ENCODE measurements around the gene PCSK6.
"Not testable (repeated sequence)": the region's sequence is repeated elsewhere in the genome, so short reads cannot be mapped to it uniquely, and the experiment has no call there.

The PCSK6 gene

DNA sequence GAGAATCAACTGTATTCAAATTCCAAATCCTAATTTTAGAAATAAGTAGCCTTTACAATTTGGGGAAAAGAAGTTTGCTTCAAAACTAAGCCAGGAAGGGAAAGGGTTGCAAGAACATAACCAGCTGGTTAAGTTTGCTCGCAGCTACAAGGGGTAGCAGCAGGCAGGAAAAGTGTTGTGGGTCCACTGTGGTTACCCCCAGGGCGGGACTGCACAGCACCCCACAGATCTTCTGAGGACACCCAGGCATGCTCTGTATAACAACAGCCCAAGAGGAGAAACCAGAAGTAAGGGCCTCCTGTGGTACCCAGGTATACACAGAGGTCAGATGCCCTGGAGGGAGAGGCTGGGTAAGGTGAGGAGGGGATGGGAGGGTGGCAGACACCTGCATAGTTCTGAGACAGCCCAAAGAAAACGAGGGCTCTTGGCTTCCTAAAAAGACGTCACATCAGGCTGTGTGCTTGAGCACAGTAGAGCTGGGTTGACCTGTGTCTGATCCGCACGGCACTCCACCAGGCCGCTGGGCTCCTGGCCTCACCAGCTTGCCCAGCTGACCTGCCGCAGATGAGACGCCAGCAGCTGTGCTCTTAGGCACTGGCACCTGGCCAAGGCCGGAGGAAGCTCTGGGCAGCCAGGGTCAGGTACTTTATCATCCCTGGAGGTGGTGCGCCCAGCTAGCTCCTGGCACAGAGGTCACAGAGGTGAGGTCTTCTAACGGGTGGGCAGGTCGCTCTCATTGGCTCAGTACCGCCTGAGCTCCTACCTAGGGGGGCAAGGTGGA lies 112.7 kb downstream of the PCSK6 start:
- no peak for DNase-seq (ENCODE audit: low spot score)
- TF ChIP-seq CTCF (IDR thresholded peaks at IDR 0.05; ENCODE audit: extremely low read depth, missing control alignments), result no peak

GRCh38 chr15:101375006-101375405 lies 114.5 kb downstream of the PCSK6 start:
- DNase-seq (ENCODE audit: low spot score), result not testable (repeated sequence)

- DNase-seq (ENCODE audit: low spot score), result no peak
- no peak for TF ChIP-seq CTCF (IDR thresholded peaks at IDR 0.05; ENCODE audit: extremely low read depth, missing control alignments)
These were observed 115.2 kb downstream of the PCSK6 start for GRCh38 chr15:101374326-101374725.

GRCh38 chr15:101373577-101373976 lies 115.9 kb downstream of the PCSK6 start:
- no peak for DNase-seq (ENCODE audit: low spot score)
- no peak for TF ChIP-seq CTCF (IDR thresholded peaks at IDR 0.05; ENCODE audit: extremely low read depth, missing control alignments)

GRCh38 chr15:101372960-101373525 lies 116.5 kb downstream of the PCSK6 start:
- no peak for TF ChIP-seq CTCF (IDR thresholded peaks at IDR 0.05; ENCODE audit: extremely low read depth, missing control alignments)
- no peak for DNase-seq (ENCODE audit: low spot score)

- no peak for TF ChIP-seq CTCF (IDR thresholded peaks at IDR 0.05; ENCODE audit: extremely low read depth, missing control alignments)
- DNase-seq (ENCODE audit: low spot score), result no peak
These were observed 117.3 kb downstream of the PCSK6 start for GRCh38 chr15:101372149-101372577.

GRCh38 chr15:101371519-101371918 lies 118.0 kb downstream of the PCSK6 start:
- no peak for DNase-seq (ENCODE audit: low spot score)
- TF ChIP-seq CTCF (IDR thresholded peaks at IDR 0.05; ENCODE audit: extremely low read depth, missing control alignments), result no peak

DNA sequence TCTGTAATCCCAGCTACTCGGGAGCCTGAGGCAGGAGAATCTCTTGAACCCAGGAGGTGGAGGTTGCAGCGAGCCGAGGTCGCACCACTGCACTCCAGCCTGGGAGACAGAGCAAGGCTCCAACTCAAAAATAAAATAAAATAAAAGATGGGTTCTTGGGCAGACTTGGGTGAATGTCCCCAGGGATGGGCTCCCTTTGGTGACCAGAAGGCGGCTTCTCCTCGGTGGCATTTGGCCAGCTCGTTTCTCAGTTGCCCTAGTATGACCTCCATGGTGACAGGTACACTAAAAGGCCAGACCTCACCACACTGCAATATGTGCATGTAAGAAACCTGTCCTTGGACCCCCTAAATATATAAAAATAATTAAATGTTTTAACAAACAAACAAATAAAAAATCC lies 118.4 kb downstream of the PCSK6 start:
- TF ChIP-seq CTCF (IDR thresholded peaks at IDR 0.05; ENCODE audit: extremely low read depth, missing control alignments), result no peak
- no peak for DNase-seq (ENCODE audit: low spot score)

Measured in GM20000 (cell line).